Central memory CD4-positive, alpha-beta T cell (primary cell): ENCODE results near the gene CTDP1.

Experiments
- DNase-seq: peaks from one replicate; pipeline ENCODE4 v3.0.0; 2022
- total RNA-seq, 3 experiments: gene quantifications; one replicate each; lab custom pipeline; 2026; lab: John Stamatoyannopoulos, UW

CTDP1 gene
- 77.3 to 109 (median 98.1) reads per million in 3 experiments for total RNA-seq

- DNase-seq = peak; percentile 89
Measured at GRCh38 chr18:79679552-79680099, at the start of gene CTDP1. CTDP1 (plus strand) TSS chr18:79679803; CDS start chr18:79679948, 145 bp downstream.

GRCh38 chr18:79630281-79631095 is 49.1 kb upstream of the CTDP1 start:
- no peak for DNase-seq

GRCh38 chr18:79631096-79631507 is 48.5 kb upstream of the CTDP1 start:
- DNase-seq = no peak

GRCh38 chr18:79631761-79632446 is 47.7 kb upstream of the CTDP1 start:
- DNase-seq = no peak

GRCh38 chr18:79632765-79633164 is 46.8 kb upstream of the CTDP1 start:
- DNase-seq = no peak

- DNase-seq = no peak
Measured at GRCh38 chr18:79634186-79634585, 45.4 kb upstream of the CTDP1 start.

GRCh38 chr18:79634593-79635426 is 44.8 kb upstream of the CTDP1 start:
- DNase-seq = no peak

- no peak for DNase-seq
Measured at GRCh38 chr18:79635427-79635726, 44.2 kb upstream of the CTDP1 start.

- no peak for DNase-seq
Measured at GRCh38 chr18:79637181-79637920, 42.3 kb upstream of the CTDP1 start.

- no peak for DNase-seq
Measured at GRCh38 chr18:79637921-79638909, 41.4 kb upstream of the CTDP1 start.

- DNase-seq = no peak
Measured at GRCh38 chr18:79639072-79639829, 40.4 kb upstream of the CTDP1 start.

GRCh38 chr18:79640064-79640672 is 39.4 kb upstream of the CTDP1 start:
- DNase-seq = no peak

GRCh38 chr18:79640875-79641274 is 38.7 kb upstream of the CTDP1 start:
- DNase-seq = no peak

- no peak for DNase-seq
Measured at GRCh38 chr18:79641722-79642497, 37.7 kb upstream of the CTDP1 start.

GRCh38 chr18:79642626-79643025 is 37.0 kb upstream of the CTDP1 start:
- no peak for DNase-seq

- no peak for DNase-seq
Measured at GRCh38 chr18:79643054-79643984, 36.3 kb upstream of the CTDP1 start.

- peak; percentile 53 for DNase-seq
Measured at GRCh38 chr18:79644006-79644665, 35.5 kb upstream of the CTDP1 start.
